ENCODE data around the gene TMEM97. TPM values are rescaled to one million over a fixed set of nuclear protein-coding genes. Genes with fewer than 3 reads are reported as not detected.

Gene TMEM97
- total and polyA plus RNA-seq, 9 of the 15 experiments (the other 6 are each of a cell fraction or from before 2014, with no cell fraction given), result 34.6 to 121 (median 76.0) TPM

GRCh38 chr17:28318759-28319597 is at the start of gene TMEM97 (continued):
- peak; percentile 93 for TF ChIP-seq SAFB (IDR thresholded peaks at IDR 0.05; ENCODE audit: borderline replicate concordance, low read depth, low read length)
- peak; percentile 70 for TF ChIP-seq SMARCC2 (IDR thresholded peaks at IDR 0.05; ENCODE audit: low read depth)
- no peak for TF ChIP-seq CEBPB (tag; IDR thresholded peaks at IDR 0.05)
- no peak for TF ChIP-seq ZNF253 (CRISPR knock-in tag; conservative IDR thresholded peaks at IDR 0.05)
- no peak for TF ChIP-seq POLR2B (IDR thresholded peaks at IDR 0.05; ENCODE audit: low read depth, partially characterized antibody)
- no peak for TF ChIP-seq ZNF699 (CRISPR knock-in tag; IDR thresholded peaks at IDR 0.05; ENCODE audit: insufficient replicate concordance)
- TF ChIP-seq HDAC2 (IDR thresholded peaks at IDR 0.05), result peak; percentile 89
- TF ChIP-seq ZNF184 (CRISPR knock-in tag; IDR thresholded peaks at IDR 0.05), result no peak
- TF ChIP-seq ZNF124 (CRISPR knock-in tag; IDR thresholded peaks at IDR 0.05), result no peak
- TF ChIP-seq SMARCA4 (IDR thresholded peaks at IDR 0.05), result peak; percentile 70
- TF ChIP-seq ETV6 (IDR thresholded peaks at IDR 0.05; ENCODE audit: borderline replicate concordance in 1 of 2, low read depth in 2 of 2, low read length in 1 of 2), result no peak
- no peak for TF ChIP-seq ETV6 (CRISPR knock-in tag; IDR thresholded peaks at IDR 0.05; ENCODE audit: borderline replicate concordance)
- no peak for TF ChIP-seq TRIM28 (IDR thresholded peaks at IDR 0.05)
- peak; percentile 70; the same call in 1 of the 2 replicates for TF ChIP-seq SIN3B (IDR thresholded peaks at IDR 0.05; ENCODE audit: low read depth)
- TF ChIP-seq ZKSCAN3 (CRISPR knock-in tag; IDR thresholded peaks at IDR 0.05), result no peak
- no peak for TF ChIP-seq AFF4 (CRISPR knock-in tag; IDR thresholded peaks at IDR 0.05)
- TF ChIP-seq ZNF436 (CRISPR knock-in tag; IDR thresholded peaks at IDR 0.05), result no peak
- 0 out of 2 replicates have a peak, but pooled peaks have one; percentile 63 for TF ChIP-seq RNF2 (IDR thresholded peaks at IDR 0.05)
- no peak; a peak in 1 of 4 replicates for TF ChIP-seq TRIM24 (IDR thresholded peaks at IDR 0.05)
- no peak for TF ChIP-seq SIX5 (IDR thresholded peaks at IDR 0.05; ENCODE audit: borderline replicate concordance in 1 of 2, insufficient read depth in 1 of 2, low read depth in 1 of 2, low read length in 2 of 2)
- no peak for TF ChIP-seq ZNF165 (CRISPR knock-in tag; IDR thresholded peaks at IDR 0.05; ENCODE audit: borderline replicate concordance)
- TF ChIP-seq ZBTB5 (IDR thresholded peaks at IDR 0.05), result no peak
- no peak for TF ChIP-seq PTBP1 (IDR thresholded peaks at IDR 0.05; ENCODE audit: low read depth, low read length)
- no peak for TF ChIP-seq HMG20B (CRISPR knock-in tag; IDR thresholded peaks at IDR 0.05)
- no peak for TF ChIP-seq NFIX (CRISPR knock-in tag; IDR thresholded peaks at IDR 0.05; ENCODE audit: low read depth)

Measured in K562 (cell line).